ENCODE results near the gene MYL7. TPM values are rescaled to one million over a fixed set of nuclear protein-coding genes. Genes with fewer than 3 reads are reported as not detected.

Gene MYL7
- total and polyA plus RNA-seq, 12 donors, result 146 to 6,323 (median 1,764) TPM

GRCh38 chr7:44142028-44142427 lies 896 bp upstream of the MYL7 start:
- TF ChIP-seq CTCF (IDR thresholded peaks at IDR 0.05), result no peak
- no peaks in the 10 kb centered on the region for H3K9me3 ChIP-seq
- no peak for ATAC-seq
- 92 to 95% methylated on average over 4 of the region's 4 CpGs for WGBS, 2 donors
- peaks cover 0 to 26% (median 12%) of the 10 kb centered on the region in 9 donors for H3K4me1 ChIP-seq
- intact Hi-C loops (cut with DNase I), result loop anchor here in 2 of 10 donors (10.0 kb wide), 1 partner anchor 53 kb away; no protein-coding TSS in a partner anchor
- no peaks in the 10 kb centered on the region for H3K36me3 ChIP-seq
- no peak for DNase-seq
- H3K4me3 ChIP-seq, result no peak overlapping the region
- peaks cover 0 to 26% (median 9%) of the 10 kb centered on the region in 7 donors for H3K27me3 ChIP-seq
- H3K27ac ChIP-seq, result peak overlapping the region in 2 of 10 donors; percentile 59 to 66

- H3K9me3 ChIP-seq, result no peaks in the 10 kb centered on the region
- 56 to 74% methylated on average over 10 of the region's 10 CpGs for WGBS, 2 donors
- peaks cover 0 to 11% (median 4%) of the 10 kb centered on the region in 7 donors for H3K27me3 ChIP-seq
- peaks cover 0 to 21% (median 6%) of the 10 kb centered on the region in 9 donors for H3K4me1 ChIP-seq
- no peak for DNase-seq
- peak overlapping the region in 5 of 10 donors; percentile 22 to 79 (median 35) for H3K27ac ChIP-seq
- no peak for TF ChIP-seq CTCF (IDR thresholded peaks at IDR 0.05)
- H3K36me3 ChIP-seq, result no peaks in the 10 kb centered on the region
- ATAC-seq, result no peak
- intact Hi-C loops (cut with DNase I), result loop anchor here in 2 of 10 donors (10.0 kb wide), 1 partner anchor 54 kb away; no protein-coding TSS in a partner anchor
- H3K4me3 ChIP-seq, result peak overlapping the region in 5 of 10 donors; percentile 13 to 44 (median 35)
Observed at GRCh38 chr7:44140341-44140740, 791 bp downstream of the MYL7 start.

- intact Hi-C loops (cut with DNase I), result loop anchor here in 4 of 10 donors (5.0 to 10.0 kb wide), 2 partner anchors 55 to 58 kb away; no protein-coding TSS in a partner anchor
- peak overlapping the region in 4 of 10 donors; percentile 35 to 44 (median 36) for H3K4me3 ChIP-seq
- ATAC-seq (no peak), DNase-seq (no peak)
- no peaks in the 10 kb centered on the region for H3K36me3 ChIP-seq
- H3K27ac ChIP-seq, result peak overlapping the region in 3 of 10 donors; percentile 26 to 79 (median 41)
- H3K4me1 ChIP-seq, result peaks cover 0 to 23% (median 5%) of the 10 kb centered on the region in 9 donors
- 65 to 77% methylated on average over 14 of the region's 14 CpGs for WGBS, 2 donors
- H3K27me3 ChIP-seq, result peaks cover 0 to 2% (median 0%) of the 10 kb centered on the region in 7 donors
- no peak for TF ChIP-seq CTCF (IDR thresholded peaks at IDR 0.05)
- H3K9me3 ChIP-seq, result no peaks in the 10 kb centered on the region
Observed at GRCh38 chr7:44139311-44140010, 1.7 kb downstream of the MYL7 start.

- Histone ChIP-seq H3K36me3 (no peaks in the 10 kb centered on the region), H3K27me3 (no peaks in the 10 kb centered on the region), H3K4me1 (peaks cover 0 to 31% (median 5%) of the 10 kb centered on the region in 9 donors), H3K4me3 (no peak overlapping the region), H3K9me3 (no peaks in the 10 kb centered on the region), H3K27ac (peak overlapping the region in 1 of 10 donors; percentile 41)
- TF ChIP-seq CTCF (IDR thresholded peaks at IDR 0.05), result no peak
- 59 to 70% methylated on average over 8 of the region's 8 CpGs for WGBS, 2 donors
- intact Hi-C loops (cut with DNase I), result loop anchor here in 2 of 10 donors (5.0 to 10.0 kb wide), 2 partner anchors 56 to 59 kb away; no protein-coding TSS in a partner anchor
- ATAC-seq, result no peak
- no peak for DNase-seq
Observed at GRCh38 chr7:44138698-44139097, 2.4 kb downstream of the MYL7 start.

Measured in heart right ventricle (tissue), 16 donors.